Prostate gland (tissue), 2 donors: Measurements from ENCODE around the gene OR10T2.

Experiments used
- POLR2A ChIP-seq: fragments of 450-650 bp; IDR thresholded peaks from one replicate; pipeline ENCODE4 v1.6.1; 2016; ENCODE audit warnings: antibody characterized with exemption, mild to moderate bottlenecking
- POLR2AphosphoS5 ChIP-seq: sonication (generic); formaldehyde crosslinking; IDR thresholded peaks from one replicate; pipeline ENCODE4 v1.6.1; 2017; ENCODE audit warnings: antibody characterized with exemption
- TF ChIP-seq, protein P1 (sequence below), 4 experiments: fragments of 200-600 bp in 2 of 4; fragments of 450-650 bp in 2 of 4; sonication (generic) in 2 of 4; IDR thresholded peaks; 1 replicate in 3 of 4; 2 replicates in 1 of 4; pipeline ENCODE4 v1.5.1; 2016 to 2019; ENCODE audit warnings: antibody characterized with exemption in 4 of 4, mild to moderate bottlenecking in 2 of 4, moderate library complexity in 2 of 4

DNA sequence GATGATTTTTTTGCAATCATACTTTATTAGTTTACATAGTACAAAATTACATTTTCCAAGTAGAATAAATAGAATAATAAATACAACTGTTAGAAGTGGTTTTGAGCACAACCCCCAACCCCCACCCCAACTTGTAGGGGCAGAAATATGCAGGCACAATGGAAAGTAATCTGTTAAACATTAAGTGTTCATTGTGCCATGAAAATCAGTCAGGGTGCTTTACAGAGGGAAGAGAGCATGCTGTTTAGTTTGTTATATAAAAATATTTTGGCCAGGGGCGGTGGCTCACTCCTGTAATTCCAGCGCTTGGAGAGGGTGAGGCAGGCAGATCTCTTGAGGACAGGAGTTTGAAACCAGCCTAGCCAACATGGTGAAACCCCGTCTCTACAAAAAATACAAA, 2.6 kb downstream of the OR10T2 start:
- no peak for TF ChIP-seq POLR2A
- TF ChIP-seq, protein P1, sequence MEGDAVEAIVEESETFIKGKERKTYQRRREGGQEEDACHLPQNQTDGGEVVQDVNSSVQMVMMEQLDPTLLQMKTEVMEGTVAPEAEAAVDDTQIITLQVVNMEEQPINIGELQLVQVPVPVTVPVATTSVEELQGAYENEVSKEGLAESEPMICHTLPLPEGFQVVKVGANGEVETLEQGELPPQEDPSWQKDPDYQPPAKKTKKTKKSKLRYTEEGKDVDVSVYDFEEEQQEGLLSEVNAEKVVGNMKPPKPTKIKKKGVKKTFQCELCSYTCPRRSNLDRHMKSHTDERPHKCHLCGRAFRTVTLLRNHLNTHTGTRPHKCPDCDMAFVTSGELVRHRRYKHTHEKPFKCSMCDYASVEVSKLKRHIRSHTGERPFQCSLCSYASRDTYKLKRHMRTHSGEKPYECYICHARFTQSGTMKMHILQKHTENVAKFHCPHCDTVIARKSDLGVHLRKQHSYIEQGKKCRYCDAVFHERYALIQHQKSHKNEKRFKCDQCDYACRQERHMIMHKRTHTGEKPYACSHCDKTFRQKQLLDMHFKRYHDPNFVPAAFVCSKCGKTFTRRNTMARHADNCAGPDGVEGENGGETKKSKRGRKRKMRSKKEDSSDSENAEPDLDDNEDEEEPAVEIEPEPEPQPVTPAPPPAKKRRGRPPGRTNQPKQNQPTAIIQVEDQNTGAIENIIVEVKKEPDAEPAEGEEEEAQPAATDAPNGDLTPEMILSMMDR (IDR thresholded peaks at IDR 0.05) = no peak
- no peak for TF ChIP-seq POLR2AphosphoS5
